Omental fat pad (tissue), 4 donors: ENCODE data around the gene HMCN2. TPM values are rescaled to one million over a fixed set of nuclear protein-coding genes. Genes with fewer than 3 reads are reported as not detected.

Experiments
- ATAC-seq: fragments of 150-250 bp; one replicate; pipeline ENCODE4 v1.9.1; 2016; ENCODE audit warnings: mild to moderate bottlenecking, moderate library complexity; ENCODE audit not compliant: low FRiP score
- DNase-seq: peaks from one replicate; pipeline ENCODE4 v3.0.0-alpha.2; 2019; ENCODE audit warnings: low spot score
- total RNA-seq, 4 donors: library from RNA; depleted of rRNA; stranded (reverse); fragments of >200 nt; gene quantifications; one replicate each; pipeline ENCODE4 v1.1.0, GENCODE V29; 2016
- TF ChIP-seq, protein P1 (sequence below), 3 donors: fragments of 450-650 bp; IDR thresholded peaks; one replicate each; pipeline ENCODE4 v1.5.1; 2016 to 2017; ENCODE audit warnings: antibody characterized with exemption in 3 of 3, mild to moderate bottlenecking in 3 of 3, moderate library complexity in 2 of 3

The HMCN2 gene
- total RNA-seq, 4 donors from 2014 or later, result 0.19 to 5.8 (median 0.75) TPM

DNA sequence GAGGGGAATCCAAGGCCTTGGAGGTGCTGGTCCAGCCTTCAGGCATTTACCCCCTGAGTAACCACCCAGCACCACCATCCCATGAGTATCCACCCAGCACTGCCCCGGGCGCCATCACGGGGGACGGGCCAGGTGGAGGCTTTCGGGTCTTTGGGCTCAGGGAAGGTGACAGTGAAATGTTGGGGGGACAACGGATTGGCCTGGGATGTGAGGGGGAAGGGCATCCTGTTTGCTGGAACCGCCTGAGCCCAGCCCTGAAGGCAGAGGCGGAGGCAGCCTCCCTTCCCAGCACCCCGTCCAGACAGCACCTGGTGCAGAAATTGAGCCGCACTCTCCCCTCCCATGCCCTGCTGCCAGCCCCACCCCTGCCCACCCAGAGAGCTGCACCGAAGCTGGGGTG, 196.2 kb downstream of the HMCN2 start:
- TF ChIP-seq, protein P1, sequence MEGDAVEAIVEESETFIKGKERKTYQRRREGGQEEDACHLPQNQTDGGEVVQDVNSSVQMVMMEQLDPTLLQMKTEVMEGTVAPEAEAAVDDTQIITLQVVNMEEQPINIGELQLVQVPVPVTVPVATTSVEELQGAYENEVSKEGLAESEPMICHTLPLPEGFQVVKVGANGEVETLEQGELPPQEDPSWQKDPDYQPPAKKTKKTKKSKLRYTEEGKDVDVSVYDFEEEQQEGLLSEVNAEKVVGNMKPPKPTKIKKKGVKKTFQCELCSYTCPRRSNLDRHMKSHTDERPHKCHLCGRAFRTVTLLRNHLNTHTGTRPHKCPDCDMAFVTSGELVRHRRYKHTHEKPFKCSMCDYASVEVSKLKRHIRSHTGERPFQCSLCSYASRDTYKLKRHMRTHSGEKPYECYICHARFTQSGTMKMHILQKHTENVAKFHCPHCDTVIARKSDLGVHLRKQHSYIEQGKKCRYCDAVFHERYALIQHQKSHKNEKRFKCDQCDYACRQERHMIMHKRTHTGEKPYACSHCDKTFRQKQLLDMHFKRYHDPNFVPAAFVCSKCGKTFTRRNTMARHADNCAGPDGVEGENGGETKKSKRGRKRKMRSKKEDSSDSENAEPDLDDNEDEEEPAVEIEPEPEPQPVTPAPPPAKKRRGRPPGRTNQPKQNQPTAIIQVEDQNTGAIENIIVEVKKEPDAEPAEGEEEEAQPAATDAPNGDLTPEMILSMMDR (IDR thresholded peaks at IDR 0.05), result no peak
- no peak for DNase-seq
- no peak for ATAC-seq

DNA sequence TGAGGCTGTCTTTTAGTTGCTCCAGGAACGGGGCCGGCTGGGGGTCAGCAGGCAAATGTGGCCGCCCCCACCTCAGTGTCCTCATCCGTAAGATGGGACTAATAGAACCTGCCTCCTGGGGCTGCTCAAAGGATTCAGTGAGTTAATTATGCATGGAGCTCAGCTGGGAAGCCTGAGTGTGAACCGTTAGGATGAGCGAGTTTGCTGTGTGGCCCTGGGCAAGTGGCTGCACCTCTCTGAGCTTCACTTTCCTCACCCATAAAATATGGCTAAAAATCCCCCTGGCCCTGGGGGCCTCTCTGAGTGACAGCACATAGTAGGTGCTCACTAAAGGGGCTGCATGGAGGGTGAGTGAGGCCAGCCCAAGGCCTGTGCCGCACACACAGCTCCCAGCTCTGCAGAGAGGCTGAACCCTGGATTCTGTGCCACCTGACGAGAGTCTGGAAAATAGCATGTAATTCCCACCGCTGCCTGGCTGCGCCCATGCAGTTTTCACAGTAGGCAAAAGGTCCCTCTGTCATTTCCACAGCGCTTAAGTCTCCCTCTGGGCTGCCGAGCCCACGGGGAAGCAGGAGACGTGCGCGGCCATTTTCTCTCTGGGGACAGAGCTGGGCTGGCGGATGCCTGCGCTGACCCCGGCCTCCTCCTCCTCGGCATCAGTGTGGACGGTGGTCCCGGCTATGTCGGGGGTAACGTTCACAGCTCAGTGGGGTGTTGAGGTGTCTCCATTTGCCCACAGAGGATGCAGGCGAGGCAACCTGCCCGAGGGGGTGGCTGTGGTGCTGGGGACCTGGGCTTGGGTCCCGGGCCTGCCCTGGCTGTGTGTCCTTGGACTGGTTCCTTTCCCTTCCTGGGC, 197.4 kb downstream of the HMCN2 start:
- ATAC-seq (no peak), DNase-seq (no peak)
- TF ChIP-seq, protein P1 (IDR thresholded peaks at IDR 0.05), result no peak

DNA sequence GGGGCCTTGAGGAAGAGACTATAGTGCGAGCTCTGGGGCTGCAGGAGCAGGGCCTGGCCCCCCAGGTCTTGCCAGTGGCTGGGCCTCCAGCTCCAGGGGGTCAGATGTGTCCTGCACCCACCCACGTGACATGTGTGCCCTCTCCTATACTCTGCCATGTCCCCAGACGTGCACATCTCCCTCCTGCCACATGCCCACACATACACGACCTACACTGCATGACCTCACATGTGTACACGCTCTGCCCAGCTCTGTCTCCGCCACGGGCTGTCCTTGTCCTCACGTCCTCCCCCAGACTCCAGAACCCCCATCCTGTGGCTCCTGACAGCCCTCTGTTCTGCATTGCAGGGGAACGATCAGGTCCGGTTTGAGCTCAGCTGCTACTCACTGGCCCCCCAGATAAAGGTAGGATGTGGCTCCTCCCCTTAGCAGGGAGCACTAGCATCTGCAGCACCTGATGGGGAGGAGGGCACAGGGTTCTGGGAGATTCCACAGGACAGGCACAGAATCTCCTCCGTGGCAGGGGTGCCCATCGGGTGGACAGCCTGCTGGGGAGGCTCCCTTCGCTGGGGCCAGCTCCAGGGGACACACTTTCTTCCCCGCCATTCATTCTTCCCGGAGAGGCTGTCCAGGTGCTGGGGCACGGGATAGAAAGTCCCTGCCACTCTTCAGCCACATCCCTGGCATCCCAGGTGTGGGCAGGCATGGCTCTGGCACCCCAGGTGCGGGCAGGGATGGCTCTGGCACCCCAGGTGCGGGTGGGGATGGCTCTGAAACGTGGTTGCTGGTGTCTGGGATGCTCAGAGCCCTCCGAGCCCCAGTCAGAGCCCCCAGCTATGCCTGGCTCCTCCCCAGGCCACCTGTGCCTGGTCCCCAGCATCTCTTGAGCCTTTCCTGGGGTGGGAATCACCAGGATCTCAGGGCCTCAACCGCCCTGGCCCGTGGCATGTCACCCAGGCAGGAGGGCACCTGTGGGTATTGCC, 198.5 kb downstream of the HMCN2 start:
- no peak for DNase-seq
- no peak for ATAC-seq

DNA sequence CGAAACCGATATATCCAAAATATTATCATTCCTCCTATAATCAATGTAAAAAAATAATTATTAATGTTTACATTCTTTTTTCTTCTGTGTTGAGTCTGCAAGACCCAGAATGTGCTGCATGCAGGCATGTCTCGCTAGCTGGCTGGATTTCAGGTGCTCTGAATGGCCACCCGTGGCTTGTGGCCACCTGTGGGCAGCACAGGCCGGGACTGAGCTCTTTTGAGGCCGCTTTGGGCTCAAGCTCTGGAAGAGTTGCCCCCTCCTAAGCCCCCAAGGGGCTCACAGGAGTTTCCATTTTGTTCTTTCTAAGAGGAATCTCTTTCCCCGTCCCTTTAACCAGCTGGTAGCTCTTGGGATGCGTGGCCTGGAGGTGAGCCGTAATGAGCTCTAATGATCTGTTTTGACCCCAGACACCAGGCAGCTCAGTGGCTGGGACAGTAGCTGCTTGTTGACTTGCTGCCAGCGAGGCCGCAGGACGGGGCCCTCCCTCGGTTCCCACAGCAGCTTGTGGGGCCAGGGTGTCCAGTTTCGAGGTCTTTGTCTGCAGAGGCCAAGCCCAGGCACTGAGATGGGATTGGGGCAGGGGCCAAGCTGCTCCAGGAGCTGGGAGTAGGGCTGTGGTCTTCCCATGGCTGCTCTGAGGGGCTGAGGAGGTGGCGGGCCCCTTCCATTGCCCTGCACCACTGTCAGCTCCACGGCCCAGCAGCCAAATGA, 200.0 kb downstream of the HMCN2 start:
- DNase-seq (no peak), ATAC-seq (no peak)
- TF ChIP-seq, protein P1 (IDR thresholded peaks at IDR 0.05), result no peak

More for the DNA sequence above, 198.5 kb downstream of the HMCN2 start:
- TF ChIP-seq, protein P1 (IDR thresholded peaks at IDR 0.05), result no peak

DNA sequence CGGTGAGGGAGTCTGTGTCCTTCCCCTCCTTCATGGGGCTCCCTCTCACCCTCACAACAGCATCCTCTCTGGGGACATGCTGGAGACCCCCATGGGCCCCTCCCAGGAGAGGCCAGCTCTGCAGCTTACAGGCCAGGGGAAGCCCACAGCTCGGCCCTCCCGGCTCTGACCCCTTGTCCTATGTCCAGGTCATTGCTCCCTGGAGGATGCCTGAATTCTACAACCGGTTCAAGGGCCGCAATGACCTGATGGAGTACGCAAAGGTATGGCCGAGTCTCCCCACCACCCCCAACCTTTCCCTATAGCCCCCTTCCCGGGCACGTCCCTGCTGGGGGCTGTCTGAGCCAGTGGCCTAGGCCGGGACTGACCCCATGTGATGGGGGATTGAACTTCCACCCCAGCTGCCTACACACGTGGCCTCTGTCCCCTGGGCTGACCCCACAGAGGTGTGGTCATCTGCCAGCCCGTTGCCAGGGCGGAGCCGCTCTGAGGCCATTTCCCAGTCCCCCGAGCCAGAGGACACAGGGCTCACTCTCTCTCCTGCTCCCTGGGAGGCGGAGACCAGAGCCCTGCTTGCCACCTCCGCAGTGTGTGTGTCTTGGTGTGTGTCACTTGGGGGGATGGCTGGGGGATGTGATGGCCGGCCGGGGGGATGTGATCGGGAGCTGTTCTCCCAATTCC, 201.1 kb downstream of the HMCN2 start:
- DNase-seq (no peak), ATAC-seq (no peak)
- TF ChIP-seq, protein P1 (IDR thresholded peaks at IDR 0.05), result no peak

DNA sequence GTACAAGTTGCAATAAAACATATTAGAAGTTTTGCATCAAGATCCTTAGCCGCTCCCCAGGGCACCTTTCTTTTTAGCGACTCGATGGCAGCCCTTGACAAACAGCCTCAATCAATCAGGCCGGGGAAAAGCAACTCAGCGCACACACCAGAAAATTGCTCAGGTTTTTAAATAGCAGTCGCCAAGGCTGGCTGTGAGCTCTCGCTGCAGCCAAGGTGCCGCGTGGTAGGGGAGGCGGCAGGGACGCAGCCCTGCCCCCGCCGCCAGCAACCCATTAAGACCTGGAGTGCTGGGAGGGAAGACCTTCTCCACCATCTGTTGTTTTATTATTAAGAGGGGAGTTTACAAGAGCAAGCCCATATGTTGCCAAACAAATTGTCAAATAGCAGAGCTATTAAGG, 201.8 kb downstream of the HMCN2 start:
- ATAC-seq, result no peak
- no peak for DNase-seq
- TF ChIP-seq, protein P1 (IDR thresholded peaks at IDR 0.05), result no peak
